H1 (cell line): ENCODE measurements around the gene OMG. TPM values are rescaled to one million over a fixed set of nuclear protein-coding genes. Genes with fewer than 3 reads are reported as not detected.

Source experiments
- CHD2 ChIP-seq: IDR thresholded peaks from 2 replicates; pipeline ENCODE4 v1.6.1; 2012; ENCODE audit warnings: low read length, improper control_type of control experiment
- GTF2F1 ChIP-seq: IDR thresholded peaks from 2 replicates; pipeline ENCODE4 v1.6.1; 2012; ENCODE audit warnings: low read depth, low read length, improper control_type of control experiment, borderline replicate concordance
- KDM5A ChIP-seq: fragments of 200-600 bp; IDR thresholded peaks from 2 replicates; pipeline ENCODE4 v1.7.1; 2012; ENCODE audit warnings: mild to moderate bottlenecking, low read length, inconsistent platforms, mixed read lengths
- PHF8 ChIP-seq: fragments of 200-600 bp; sonication (generic); conservative IDR thresholded peaks from 2 replicates; pipeline ENCODE4 v1.7.1; 2012; ENCODE audit warnings: low read depth, mild to moderate bottlenecking, inconsistent platforms, low read length, moderate library complexity
- POLR2A ChIP-seq, 2 experiments: IDR thresholded peaks; 1 replicate in 1 of 2; 2 replicates in 1 of 2; pipeline ENCODE4 v1.6.1; 2011; ENCODE audit warnings: low read depth in 2 of 2, low read length in 2 of 2, mild to moderate bottlenecking in 2 of 2; ENCODE audit errors: control extremely low read depth in 1 of 2
- POU5F1 ChIP-seq: IDR thresholded peaks from 2 replicates; pipeline ENCODE4 v1.6.1; 2011; ENCODE audit warnings: low read depth, mild to moderate bottlenecking, low read length, moderate library complexity
- SIX5 ChIP-seq: IDR thresholded peaks from 2 replicates; pipeline ENCODE4 v1.6.1; 2011; ENCODE audit warnings: mild to moderate bottlenecking, low read depth, low read length
- TAF1 ChIP-seq: IDR thresholded peaks from 2 replicates; pipeline ENCODE4 v1.6.1; 2011; ENCODE audit warnings: mild to moderate bottlenecking, low read depth, low read length
- polyA plus RNA-seq, 7 experiments: library from polyadenylated mRNA; depleted of rRNA in 3 of 7; stranded (reverse) in 5 of 7; unstranded in 2 of 7; fragments of >200 nt in 5 of 7; fragments of 200-250 nt in 2 of 7; gene quantifications; 1 replicate in 5 of 7; 2 replicates in 1 of 7; 4 replicates in 1 of 7; pipeline versions ENCODE4 v1.2.1 to v1.2.3, GENCODE V29; 2011 to 2013; ENCODE audit warnings: missing spikeins in 2 of 7, mixed read lengths in 2 of 7
- total RNA-seq: library from RNA; stranded (reverse); fragmentation: NEBNext Ultra II Directional; extraction: Animal tissue kit (Norgen Biotek cat#: 25700); gene quantifications from 2 replicates; pipeline ENCODE4 v1.2.1, GENCODE V29; 2021
- TF ChIP-seq, protein P1 (sequence below): fragments of 300-600 bp; sonication (generic); IDR thresholded peaks from 2 replicates; pipeline ENCODE4 v1.7.1; 2012; ENCODE audit warnings: low read length, moderate library complexity, mild to moderate bottlenecking, inconsistent platforms; ENCODE audit not compliant: insufficient replicate concordance

The OMG gene
- total and polyA plus RNA-seq, 2 of the 8 experiments (the other 6 are each of a cell fraction or from before 2014, with no cell fraction given): not detected

DNA sequence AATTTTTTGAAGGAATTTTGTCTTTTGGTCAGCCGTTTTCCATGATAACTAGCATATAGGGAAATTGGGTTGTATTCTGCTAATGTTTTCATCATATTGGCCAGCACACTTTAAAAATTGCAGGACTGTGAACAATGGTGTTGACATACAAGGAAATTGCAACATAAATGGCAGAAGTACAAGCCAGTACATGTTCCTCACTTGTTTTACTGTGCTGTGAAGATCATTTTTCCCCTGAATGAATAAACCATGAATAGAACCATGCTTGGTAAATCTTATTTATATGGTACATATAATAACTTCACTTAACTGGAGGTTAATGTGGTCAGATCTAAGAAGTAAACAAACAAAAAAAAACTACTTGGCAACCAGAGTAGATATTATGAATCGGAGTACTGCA is 22.8 kb downstream of the OMG start (continued):
- TF ChIP-seq CHD2 (no peak), GTF2F1 (no peak), TAF1 (no peak), POLR2A (IDR thresholded peaks at IDR 0.05; ENCODE audit: control extremely low read depth in 1 of 2, low read depth in 2 of 2, low read length in 2 of 2) (no peak), PHF8 (no peak), SIX5 (no peak), KDM5A (no peak), POU5F1 (no peak)
- TF ChIP-seq, protein P1, sequence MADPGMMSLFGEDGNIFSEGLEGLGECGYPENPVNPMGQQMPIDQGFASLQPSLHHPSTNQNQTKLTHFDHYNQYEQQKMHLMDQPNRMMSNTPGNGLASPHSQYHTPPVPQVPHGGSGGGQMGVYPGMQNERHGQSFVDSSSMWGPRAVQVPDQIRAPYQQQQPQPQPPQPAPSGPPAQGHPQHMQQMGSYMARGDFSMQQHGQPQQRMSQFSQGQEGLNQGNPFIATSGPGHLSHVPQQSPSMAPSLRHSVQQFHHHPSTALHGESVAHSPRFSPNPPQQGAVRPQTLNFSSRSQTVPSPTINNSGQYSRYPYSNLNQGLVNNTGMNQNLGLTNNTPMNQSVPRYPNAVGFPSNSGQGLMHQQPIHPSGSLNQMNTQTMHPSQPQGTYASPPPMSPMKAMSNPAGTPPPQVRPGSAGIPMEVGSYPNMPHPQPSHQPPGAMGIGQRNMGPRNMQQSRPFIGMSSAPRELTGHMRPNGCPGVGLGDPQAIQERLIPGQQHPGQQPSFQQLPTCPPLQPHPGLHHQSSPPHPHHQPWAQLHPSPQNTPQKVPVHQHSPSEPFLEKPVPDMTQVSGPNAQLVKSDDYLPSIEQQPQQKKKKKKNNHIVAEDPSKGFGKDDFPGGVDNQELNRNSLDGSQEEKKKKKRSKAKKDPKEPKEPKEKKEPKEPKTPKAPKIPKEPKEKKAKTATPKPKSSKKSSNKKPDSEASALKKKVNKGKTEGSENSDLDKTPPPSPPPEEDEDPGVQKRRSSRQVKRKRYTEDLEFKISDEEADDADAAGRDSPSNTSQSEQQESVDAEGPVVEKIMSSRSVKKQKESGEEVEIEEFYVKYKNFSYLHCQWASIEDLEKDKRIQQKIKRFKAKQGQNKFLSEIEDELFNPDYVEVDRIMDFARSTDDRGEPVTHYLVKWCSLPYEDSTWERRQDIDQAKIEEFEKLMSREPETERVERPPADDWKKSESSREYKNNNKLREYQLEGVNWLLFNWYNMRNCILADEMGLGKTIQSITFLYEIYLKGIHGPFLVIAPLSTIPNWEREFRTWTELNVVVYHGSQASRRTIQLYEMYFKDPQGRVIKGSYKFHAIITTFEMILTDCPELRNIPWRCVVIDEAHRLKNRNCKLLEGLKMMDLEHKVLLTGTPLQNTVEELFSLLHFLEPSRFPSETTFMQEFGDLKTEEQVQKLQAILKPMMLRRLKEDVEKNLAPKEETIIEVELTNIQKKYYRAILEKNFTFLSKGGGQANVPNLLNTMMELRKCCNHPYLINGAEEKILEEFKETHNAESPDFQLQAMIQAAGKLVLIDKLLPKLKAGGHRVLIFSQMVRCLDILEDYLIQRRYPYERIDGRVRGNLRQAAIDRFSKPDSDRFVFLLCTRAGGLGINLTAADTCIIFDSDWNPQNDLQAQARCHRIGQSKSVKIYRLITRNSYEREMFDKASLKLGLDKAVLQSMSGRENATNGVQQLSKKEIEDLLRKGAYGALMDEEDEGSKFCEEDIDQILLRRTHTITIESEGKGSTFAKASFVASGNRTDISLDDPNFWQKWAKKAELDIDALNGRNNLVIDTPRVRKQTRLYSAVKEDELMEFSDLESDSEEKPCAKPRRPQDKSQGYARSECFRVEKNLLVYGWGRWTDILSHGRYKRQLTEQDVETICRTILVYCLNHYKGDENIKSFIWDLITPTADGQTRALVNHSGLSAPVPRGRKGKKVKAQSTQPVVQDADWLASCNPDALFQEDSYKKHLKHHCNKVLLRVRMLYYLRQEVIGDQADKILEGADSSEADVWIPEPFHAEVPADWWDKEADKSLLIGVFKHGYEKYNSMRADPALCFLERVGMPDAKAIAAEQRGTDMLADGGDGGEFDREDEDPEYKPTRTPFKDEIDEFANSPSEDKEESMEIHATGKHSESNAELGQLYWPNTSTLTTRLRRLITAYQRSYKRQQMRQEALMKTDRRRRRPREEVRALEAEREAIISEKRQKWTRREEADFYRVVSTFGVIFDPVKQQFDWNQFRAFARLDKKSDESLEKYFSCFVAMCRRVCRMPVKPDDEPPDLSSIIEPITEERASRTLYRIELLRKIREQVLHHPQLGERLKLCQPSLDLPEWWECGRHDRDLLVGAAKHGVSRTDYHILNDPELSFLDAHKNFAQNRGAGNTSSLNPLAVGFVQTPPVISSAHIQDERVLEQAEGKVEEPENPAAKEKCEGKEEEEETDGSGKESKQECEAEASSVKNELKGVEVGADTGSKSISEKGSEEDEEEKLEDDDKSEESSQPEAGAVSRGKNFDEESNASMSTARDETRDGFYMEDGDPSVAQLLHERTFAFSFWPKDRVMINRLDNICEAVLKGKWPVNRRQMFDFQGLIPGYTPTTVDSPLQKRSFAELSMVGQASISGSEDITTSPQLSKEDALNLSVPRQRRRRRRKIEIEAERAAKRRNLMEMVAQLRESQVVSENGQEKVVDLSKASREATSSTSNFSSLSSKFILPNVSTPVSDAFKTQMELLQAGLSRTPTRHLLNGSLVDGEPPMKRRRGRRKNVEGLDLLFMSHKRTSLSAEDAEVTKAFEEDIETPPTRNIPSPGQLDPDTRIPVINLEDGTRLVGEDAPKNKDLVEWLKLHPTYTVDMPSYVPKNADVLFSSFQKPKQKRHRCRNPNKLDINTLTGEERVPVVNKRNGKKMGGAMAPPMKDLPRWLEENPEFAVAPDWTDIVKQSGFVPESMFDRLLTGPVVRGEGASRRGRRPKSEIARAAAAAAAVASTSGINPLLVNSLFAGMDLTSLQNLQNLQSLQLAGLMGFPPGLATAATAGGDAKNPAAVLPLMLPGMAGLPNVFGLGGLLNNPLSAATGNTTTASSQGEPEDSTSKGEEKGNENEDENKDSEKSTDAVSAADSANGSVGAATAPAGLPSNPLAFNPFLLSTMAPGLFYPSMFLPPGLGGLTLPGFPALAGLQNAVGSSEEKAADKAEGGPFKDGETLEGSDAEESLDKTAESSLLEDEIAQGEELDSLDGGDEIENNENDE: no peak
